HEK293 (cell line): ENCODE data around the gene CNOT11.

ENCODE experiments used
- SP2 ChIP-seq: fragments of 450-650 bp; formaldehyde crosslinking; IDR thresholded peaks from 2 replicates; pipeline ENCODE4 v1.5.1; 2016; ENCODE audit warnings: missing biosample characterization, missing genetic modification characterization
- ZFP3 ChIP-seq: fragments of 450-650 bp; formaldehyde crosslinking; IDR thresholded peaks from 2 replicates; pipeline ENCODE4 v1.5.1; 2016; ENCODE audit warnings: low read depth, missing biosample characterization, missing genetic modification characterization
- ZNF23 ChIP-seq: fragments of 450-650 bp; formaldehyde crosslinking; IDR thresholded peaks from 2 replicates; pipeline ENCODE4 v1.5.1; 2016; ENCODE audit warnings: missing biosample characterization, missing genetic modification characterization, borderline replicate concordance
- ZNF280C ChIP-seq: fragments of 450-650 bp; formaldehyde crosslinking; IDR thresholded peaks from 2 replicates; pipeline ENCODE4 v1.5.1; 2016; ENCODE audit warnings: missing biosample characterization, missing genetic modification characterization
- ZNF776 ChIP-seq: fragments of 450-650 bp; formaldehyde crosslinking; IDR thresholded peaks from 2 replicates; pipeline ENCODE4 v1.5.0; 2017; ENCODE audit warnings: missing biosample characterization, missing genetic modification characterization, borderline replicate concordance
- TF ChIP-seq, protein P1 (sequence below): fragments of 450-650 bp; formaldehyde crosslinking; IDR thresholded peaks from 2 replicates; pipeline ENCODE4 v1.5.1; 2016; ENCODE audit warnings: missing biosample characterization, missing genetic modification characterization
- TF ChIP-seq, protein P2 (sequence below): fragments of 450-650 bp; formaldehyde crosslinking; IDR thresholded peaks from 2 replicates; pipeline ENCODE4 v1.5.1; 2016; ENCODE audit warnings: missing biosample characterization, missing genetic modification characterization

DNA sequence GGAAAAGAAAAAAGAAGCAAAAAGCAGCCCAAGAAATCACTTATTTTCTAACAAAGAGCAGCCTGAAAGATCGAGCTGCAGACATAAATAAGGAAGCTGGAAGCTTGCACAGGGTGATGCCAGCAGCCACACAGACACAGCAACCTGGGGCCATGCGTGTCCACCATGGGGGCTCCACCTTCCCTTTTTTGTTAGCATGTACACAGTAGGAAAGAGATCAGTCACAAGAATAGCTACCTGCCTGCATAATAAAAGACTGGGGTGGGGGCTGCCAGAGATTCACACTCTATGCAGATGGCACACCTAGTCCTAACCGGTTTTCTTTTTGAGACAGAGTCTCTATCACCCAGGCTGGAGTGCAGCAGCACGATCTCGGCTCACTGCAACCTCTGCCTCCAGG, 2.9 kb upstream of the CNOT11 start:
- TF ChIP-seq, protein P1, sequence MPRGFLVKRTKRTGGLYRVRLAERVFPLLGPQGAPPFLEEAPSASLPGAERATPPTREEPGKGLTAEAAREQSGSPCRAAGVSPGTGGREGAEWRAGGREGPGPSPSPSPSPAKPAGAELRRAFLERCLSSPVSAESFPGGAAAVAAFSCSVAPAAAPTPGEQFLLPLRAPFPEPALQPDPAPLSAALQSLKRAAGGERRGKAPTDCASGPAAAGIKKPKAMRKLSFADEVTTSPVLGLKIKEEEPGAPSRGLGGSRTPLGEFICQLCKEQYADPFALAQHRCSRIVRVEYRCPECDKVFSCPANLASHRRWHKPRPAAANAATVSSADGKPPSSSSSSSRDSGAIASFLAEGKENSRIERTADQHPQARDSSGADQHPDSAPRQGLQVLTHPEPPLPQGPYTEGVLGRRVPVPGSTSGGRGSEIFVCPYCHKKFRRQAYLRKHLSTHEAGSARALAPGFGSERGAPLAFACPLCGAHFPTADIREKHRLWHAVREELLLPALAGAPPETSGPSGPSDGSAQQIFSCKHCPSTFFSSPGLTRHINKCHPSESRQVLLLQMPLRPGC (tag by site-specific recombination) = no peak
- TF ChIP-seq, protein P2, sequence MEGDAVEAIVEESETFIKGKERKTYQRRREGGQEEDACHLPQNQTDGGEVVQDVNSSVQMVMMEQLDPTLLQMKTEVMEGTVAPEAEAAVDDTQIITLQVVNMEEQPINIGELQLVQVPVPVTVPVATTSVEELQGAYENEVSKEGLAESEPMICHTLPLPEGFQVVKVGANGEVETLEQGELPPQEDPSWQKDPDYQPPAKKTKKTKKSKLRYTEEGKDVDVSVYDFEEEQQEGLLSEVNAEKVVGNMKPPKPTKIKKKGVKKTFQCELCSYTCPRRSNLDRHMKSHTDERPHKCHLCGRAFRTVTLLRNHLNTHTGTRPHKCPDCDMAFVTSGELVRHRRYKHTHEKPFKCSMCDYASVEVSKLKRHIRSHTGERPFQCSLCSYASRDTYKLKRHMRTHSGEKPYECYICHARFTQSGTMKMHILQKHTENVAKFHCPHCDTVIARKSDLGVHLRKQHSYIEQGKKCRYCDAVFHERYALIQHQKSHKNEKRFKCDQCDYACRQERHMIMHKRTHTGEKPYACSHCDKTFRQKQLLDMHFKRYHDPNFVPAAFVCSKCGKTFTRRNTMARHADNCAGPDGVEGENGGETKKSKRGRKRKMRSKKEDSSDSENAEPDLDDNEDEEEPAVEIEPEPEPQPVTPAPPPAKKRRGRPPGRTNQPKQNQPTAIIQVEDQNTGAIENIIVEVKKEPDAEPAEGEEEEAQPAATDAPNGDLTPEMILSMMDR (tag by site-specific recombination) = no peak
- no peak for TF ChIP-seq ZFP3 (tag by site-specific recombination)
- TF ChIP-seq ZNF23 (tag by site-specific recombination) = no peak
- no peak for TF ChIP-seq ZNF280C (tag by site-specific recombination)
- TF ChIP-seq ZNF776 (tag by site-specific recombination) = no peak
- no peak for TF ChIP-seq SP2 (tag by site-specific recombination)
